OCI-LY7 (cell line): Measurements from ENCODE around the gene PRELP. TPM values are rescaled to one million over a fixed set of nuclear protein-coding genes. Genes with fewer than 3 reads are reported as not detected.

Experiments
- BruUV-seq: library from RNA; stranded (reverse); fragments of 400-500 nt; replicated peaks from 2 replicates; lab custom pipeline; 2021; lab: Mats Ljungman, UMichigan
- CTCF ChIA-PET: fragments of 300-600 bp; sonication (Branson Sonifier 250); formaldehyde crosslinking; loops from one replicate; lab custom pipeline; 2022; ENCODE audit warnings: antibody characterized with exemption; ENCODE audit not compliant: unreplicated experiment; lab: Charles Lee
- POLR2A ChIA-PET: fragments of 300-600 bp; sonication (Branson Sonifier 250); formaldehyde crosslinking; loops from one replicate; lab custom pipeline; 2022; ENCODE audit warnings: antibody characterized with exemption; lab: Charles Lee
- DNase-seq: peaks from one replicate; pipeline ENCODE4 v3.0.0-alpha.2; 2015; ENCODE audit warnings: low spot score
- H2AFZ ChIP-seq: fragments of 200-600 bp; sonication (generic), shearing (Covaris generic); 2 replicates; pipeline ENCODE4 v1.6.1; 2014; ENCODE audit warnings: mild to moderate bottlenecking, antibody characterized with exemption, low read length, moderate library complexity
- H3K27ac ChIP-seq: fragments of 200-600 bp; sonication (generic); 2 replicates; pipeline ENCODE4 v1.5.1; 2014; ENCODE audit warnings: mixed run types, low read depth, mild to moderate bottlenecking, moderate library complexity, low read length, inconsistent platforms; ENCODE audit not compliant: poor library complexity, severe bottlenecking
- H3K36me3 ChIP-seq: fragments of 200-600 bp; sonication (generic); 2 replicates; pipeline ENCODE4 v1.6.1; 2014; ENCODE audit warnings: mild to moderate bottlenecking, antibody characterized with exemption, low read length, moderate library complexity, mixed read lengths; ENCODE audit not compliant: insufficient read depth
- H3K4me1 ChIP-seq: fragments of 200-600 bp; sonication (generic); 2 replicates; pipeline ENCODE4 v1.5.1; 2014; ENCODE audit warnings: mild to moderate bottlenecking, low read length; ENCODE audit not compliant: insufficient read depth, poor library complexity, severe bottlenecking
- H3K4me2 ChIP-seq: fragments of 200-600 bp; sonication (generic); 2 replicates; pipeline ENCODE4 v1.6.1; 2014; ENCODE audit warnings: mild to moderate bottlenecking, low read length
- H3K4me3 ChIP-seq: fragments of 200-600 bp; sonication (generic); 2 replicates; pipeline ENCODE4 v1.5.1; 2014; ENCODE audit warnings: mild to moderate bottlenecking, low read depth, low read length; ENCODE audit not compliant: poor library complexity, severe bottlenecking
- H3K79me2 ChIP-seq: fragments of 200-600 bp; sonication (generic); 2 replicates; pipeline ENCODE4 v1.6.1; 2016; ENCODE audit warnings: low read depth, mild to moderate bottlenecking, low read length, moderate library complexity, mixed read lengths; ENCODE audit not compliant: insufficient read depth
- H3K9me2 ChIP-seq: fragments of 200-600 bp; sonication (generic); 2 replicates; pipeline ENCODE4 v1.6.1; 2016; ENCODE audit warnings: mild to moderate bottlenecking, low read length, mixed read lengths; ENCODE audit not compliant: insufficient read depth
- H3K9me3 ChIP-seq: fragments of 200-600 bp; sonication (generic); 2 replicates; pipeline ENCODE4 v1.6.1; 2014; ENCODE audit warnings: mild to moderate bottlenecking, mixed run types, low read length, mixed read lengths
- H4K20me1 ChIP-seq: fragments of 200-600 bp; sonication (generic); 2 replicates; pipeline ENCODE4 v1.6.1; 2014; ENCODE audit warnings: mild to moderate bottlenecking, antibody characterized with exemption, low read length, moderate library complexity, mixed read lengths; ENCODE audit not compliant: insufficient read depth
- CTCF ChIP-seq: fragments of 200-600 bp; sonication (generic); conservative IDR thresholded peaks from 2 replicates; pipeline ENCODE4 v1.5.1; 2014; ENCODE audit warnings: mild to moderate bottlenecking, antibody characterized with exemption, low read length, moderate library complexity, mixed read lengths
- EZH2phosphoT487 ChIP-seq: fragments of 200-600 bp; sonication (generic); IDR thresholded peaks from 2 replicates; pipeline ENCODE4 v1.6.1; 2018; ENCODE audit warnings: low read depth, borderline replicate concordance, mild to moderate bottlenecking, mixed run types, antibody characterized with exemption, low read length, moderate library complexity, mixed read lengths
- intact Hi-C: fragments of 100-400 bp; cut with micrococcal nuclease; formaldehyde crosslinking; loops from one replicate; pipeline ENCODE4 v1.10.0; 2022; ENCODE audit not compliant: unreplicated experiment
- total RNA-seq, 2 experiments: library from RNA; depleted of rRNA in 1 of 2; stranded (reverse); fragments of >200 nt in 1 of 2; shearing (Covaris generic) in 1 of 2; gene quantifications; 2 replicates each; pipeline ENCODE4 v1.2.3, GENCODE V29; 2014 to 2022

The PRELP gene
- total RNA-seq, 2 experiments from 2014 or later = not detected

DNA sequence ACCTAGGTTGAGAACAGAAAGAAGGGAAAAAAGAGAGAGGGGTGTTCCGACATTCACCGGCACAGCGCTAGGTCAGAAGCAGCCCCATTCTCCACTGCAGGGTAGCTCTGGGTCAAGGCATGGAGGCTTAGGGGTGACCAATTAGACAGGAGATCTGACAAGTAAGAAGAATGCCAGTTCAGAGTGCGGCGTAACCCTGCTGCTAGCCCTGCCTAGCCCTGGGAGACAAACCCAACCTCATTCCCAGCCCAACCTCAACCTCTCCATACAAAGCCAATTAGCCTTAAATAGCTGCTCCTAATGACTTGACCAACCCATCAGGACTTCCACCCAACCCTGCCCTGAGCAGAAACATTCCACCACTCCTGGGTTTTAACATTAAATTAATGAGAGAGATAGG lies 3.4 kb downstream of the PRELP start:
- Histone ChIP-seq H3K27ac (no peak overlapping the region), H3K36me3 (no peaks in the 10 kb centered on the region), H3K9me2 (no peaks in the 10 kb centered on the region), H3K79me2 (no peaks in the 10 kb centered on the region), H4K20me1 (no peaks in the 10 kb centered on the region), H3K9me3 (no peaks in the 10 kb centered on the region), H2AFZ (no peak overlapping the region), H3K4me1 (peaks cover 17% of the 10 kb centered on the region), H3K4me2 (no peak overlapping the region), H3K4me3 (no peak overlapping the region)
- no peak for DNase-seq
- CTCF ChIA-PET = no interaction called here
- TF ChIP-seq EZH2phosphoT487 = no peak
- TF ChIP-seq CTCF = no peak
- intact Hi-C loops = no loop called here
- POLR2A ChIA-PET = interaction anchor here (0.6 to 1.4 kb wide), 2 partner anchors 8 to 135 kb away, joined by 3 to 4 read pairs; no protein-coding TSS in a partner anchor
- BruUV-seq = no TSS peak

- POLR2A ChIA-PET = interaction anchor here (0.6 kb wide), 1 partner anchor 9 kb away, joined by 4 read pairs; no protein-coding TSS in a partner anchor
- CTCF ChIA-PET = no interaction called here
- no peak overlapping the region for H3K4me2 ChIP-seq
- intact Hi-C loops = no loop called here
- H4K20me1 ChIP-seq = no peaks in the 10 kb centered on the region
- BruUV-seq = no TSS peak
- H3K9me3 ChIP-seq = no peaks in the 10 kb centered on the region
- H3K4me3 ChIP-seq = no peak overlapping the region
- no peaks in the 10 kb centered on the region for H3K79me2 ChIP-seq
- H3K36me3 ChIP-seq = no peaks in the 10 kb centered on the region
- H3K4me1 ChIP-seq = peaks cover 17% of the 10 kb centered on the region
- no peak for DNase-seq
- H3K27ac ChIP-seq = no peak overlapping the region
- no peak for TF ChIP-seq CTCF
- TF ChIP-seq EZH2phosphoT487 = no peak
- peak overlapping the region; percentile 81; the same call in 1 of the 2 replicates for H2AFZ ChIP-seq
- H3K9me2 ChIP-seq = no peaks in the 10 kb centered on the region
Measured at GRCh38 chr1:203479646-203480045, 4.0 kb downstream of the PRELP start.

GRCh38 chr1:203480084-203480483 lies 4.5 kb downstream of the PRELP start:
- intact Hi-C loops = no loop called here
- no TSS peak for BruUV-seq
- Histone ChIP-seq H3K4me2 (peak overlapping the region; percentile 34), H3K9me2 (no peaks in the 10 kb centered on the region), H4K20me1 (no peaks in the 10 kb centered on the region), H3K9me3 (no peaks in the 10 kb centered on the region), H3K79me2 (no peaks in the 10 kb centered on the region), H3K36me3 (no peaks in the 10 kb centered on the region), H3K4me1 (peaks cover 17% of the 10 kb centered on the region), H3K27ac (no peak overlapping the region), H2AFZ (peak overlapping the region; percentile 81), H3K4me3 (no peak overlapping the region)
- ChIA-PET POLR2A (no interaction called here), CTCF (interaction anchor here (1.2 kb wide), 1 partner anchor 213 kb away, joined by 3 read pairs; no protein-coding TSS in a partner anchor)
- TF ChIP-seq CTCF = no peak
- TF ChIP-seq EZH2phosphoT487 = no peak
- DNase-seq = no peak
